ENCODE measurements around the gene SPI1.

DNA sequence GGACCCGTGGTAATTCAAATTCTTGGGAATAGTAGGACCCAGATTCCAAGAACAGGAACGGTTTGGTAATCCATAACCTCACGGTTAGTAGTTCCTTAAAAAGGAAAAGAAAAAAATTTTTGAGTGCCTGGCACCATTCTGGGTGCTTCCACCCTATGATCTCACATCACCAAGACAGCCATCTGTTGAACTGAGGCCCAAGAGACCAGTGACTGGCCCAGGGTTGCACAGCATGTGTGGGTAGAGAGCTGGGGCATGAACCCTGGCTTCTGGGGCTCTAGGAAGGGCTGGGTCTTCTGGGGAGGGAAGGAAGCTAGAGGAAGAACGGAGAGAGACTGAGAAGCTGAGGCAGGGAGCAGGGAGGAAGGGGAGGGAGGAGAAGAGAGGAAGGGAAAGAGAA is 4.7 kb upstream of the SPI1 start:
- TF ChIP-seq POLR2AphosphoS5 (IDR thresholded peaks at IDR 0.05; ENCODE audit: insufficient read depth, low read depth, low read length), result no peak
- TF ChIP-seq, protein P1, sequence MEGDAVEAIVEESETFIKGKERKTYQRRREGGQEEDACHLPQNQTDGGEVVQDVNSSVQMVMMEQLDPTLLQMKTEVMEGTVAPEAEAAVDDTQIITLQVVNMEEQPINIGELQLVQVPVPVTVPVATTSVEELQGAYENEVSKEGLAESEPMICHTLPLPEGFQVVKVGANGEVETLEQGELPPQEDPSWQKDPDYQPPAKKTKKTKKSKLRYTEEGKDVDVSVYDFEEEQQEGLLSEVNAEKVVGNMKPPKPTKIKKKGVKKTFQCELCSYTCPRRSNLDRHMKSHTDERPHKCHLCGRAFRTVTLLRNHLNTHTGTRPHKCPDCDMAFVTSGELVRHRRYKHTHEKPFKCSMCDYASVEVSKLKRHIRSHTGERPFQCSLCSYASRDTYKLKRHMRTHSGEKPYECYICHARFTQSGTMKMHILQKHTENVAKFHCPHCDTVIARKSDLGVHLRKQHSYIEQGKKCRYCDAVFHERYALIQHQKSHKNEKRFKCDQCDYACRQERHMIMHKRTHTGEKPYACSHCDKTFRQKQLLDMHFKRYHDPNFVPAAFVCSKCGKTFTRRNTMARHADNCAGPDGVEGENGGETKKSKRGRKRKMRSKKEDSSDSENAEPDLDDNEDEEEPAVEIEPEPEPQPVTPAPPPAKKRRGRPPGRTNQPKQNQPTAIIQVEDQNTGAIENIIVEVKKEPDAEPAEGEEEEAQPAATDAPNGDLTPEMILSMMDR (IDR thresholded peaks at IDR 0.05; ENCODE audit: extremely low read depth in 1 of 2, insufficient read depth in 1 of 2, low read depth in 1 of 2, low read length in 2 of 2), result no peak
- no peak for TF ChIP-seq POLR2A (IDR thresholded peaks at IDR 0.05; ENCODE audit: low read depth, low read length)
- TF ChIP-seq EZH2 (IDR thresholded peaks at IDR 0.05; ENCODE audit: borderline replicate concordance, low read depth, low read length, severe bottlenecking), result no peak
